Glutamatergic neuron (in vitro differentiated cells): ENCODE results near the gene CBX2. TPM values are rescaled to one million over a fixed set of nuclear protein-coding genes. Genes with fewer than 3 reads are reported as not detected.

Experiments used
- DNase-seq: peaks from one replicate; pipeline ENCODE4 v3.0.0; 2022
- H3K27ac Mint-ChIP-seq: one replicate; pipeline ENCODE4 v1.8.0; 2020; ENCODE audit warnings: mild to moderate bottlenecking, mixed read lengths, inconsistent platforms; ENCODE audit not compliant: unreplicated experiment
- H3K27me3 Mint-ChIP-seq: one replicate; pipeline ENCODE4 v1.8.0; 2020; ENCODE audit warnings: mild to moderate bottlenecking, moderate library complexity, mixed read lengths, inconsistent platforms; ENCODE audit not compliant: unreplicated experiment
- H3K36me3 Mint-ChIP-seq: one replicate; pipeline ENCODE4 v1.8.0; 2020; ENCODE audit warnings: mild to moderate bottlenecking, mixed read lengths, inconsistent platforms; ENCODE audit not compliant: unreplicated experiment
- H3K4me1 Mint-ChIP-seq: one replicate; pipeline ENCODE4 v1.8.0; 2020; ENCODE audit warnings: mild to moderate bottlenecking, low read depth, mixed read lengths, inconsistent platforms; ENCODE audit not compliant: unreplicated experiment
- H3K4me3 Mint-ChIP-seq: one replicate; pipeline ENCODE4 v1.8.0; 2020; ENCODE audit warnings: mild to moderate bottlenecking, mixed read lengths, inconsistent platforms; ENCODE audit not compliant: unreplicated experiment
- H3K9me3 Mint-ChIP-seq: one replicate; pipeline ENCODE4 v1.8.0; 2020; ENCODE audit warnings: mild to moderate bottlenecking, moderate library complexity, mixed read lengths, inconsistent platforms; ENCODE audit not compliant: unreplicated experiment
- total RNA-seq: library from RNA; stranded (reverse); fragmentation: NEBNext Ultra II Directional; extraction: Animal tissue kit (Norgen Biotek cat#: 25700); gene quantifications from one replicate; pipeline ENCODE4 v1.2.1, GENCODE V29; 2021; ENCODE audit not compliant: unreplicated experiment
- TF ChIP-seq, protein P1 (sequence below): fragments of 200-600 bp; sonication (generic); IDR thresholded peaks from one replicate; pipeline ENCODE4 v1.5.0; 2021; ENCODE audit not compliant: partially characterized antibody, unreplicated experiment

Gene CBX2
- total RNA-seq, 1 donor from 2014 or later, result 78.8 TPM

DNA sequence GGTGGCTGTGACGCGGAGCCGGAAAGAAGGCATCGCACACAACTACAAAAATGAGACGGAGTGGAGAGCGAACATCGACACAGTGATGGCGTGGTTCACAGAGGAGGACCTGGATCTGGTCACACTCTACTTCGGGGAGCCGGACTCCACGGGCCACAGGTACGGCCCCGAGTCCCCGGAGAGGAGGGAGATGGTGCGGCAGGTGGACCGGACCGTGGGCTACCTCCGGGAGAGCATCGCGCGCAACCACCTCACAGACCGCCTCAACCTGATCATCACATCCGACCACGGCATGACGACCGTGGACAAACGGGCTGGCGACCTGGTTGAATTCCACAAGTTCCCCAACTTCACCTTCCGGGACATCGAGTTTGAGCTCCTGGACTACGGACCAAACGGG, 42.9 kb upstream of the CBX2 start:
- H3K36me3 Mint-ChIP-seq, result no peaks in the 10 kb centered on the region
- no peak overlapping the region for H3K4me3 Mint-ChIP-seq
- DNase-seq, result no peak
- peaks cover 8% of the 10 kb centered on the region for H3K27me3 Mint-ChIP-seq
- no peak overlapping the region for H3K27ac Mint-ChIP-seq
- H3K4me1 Mint-ChIP-seq, result no peaks in the 10 kb centered on the region
- TF ChIP-seq, protein P1, sequence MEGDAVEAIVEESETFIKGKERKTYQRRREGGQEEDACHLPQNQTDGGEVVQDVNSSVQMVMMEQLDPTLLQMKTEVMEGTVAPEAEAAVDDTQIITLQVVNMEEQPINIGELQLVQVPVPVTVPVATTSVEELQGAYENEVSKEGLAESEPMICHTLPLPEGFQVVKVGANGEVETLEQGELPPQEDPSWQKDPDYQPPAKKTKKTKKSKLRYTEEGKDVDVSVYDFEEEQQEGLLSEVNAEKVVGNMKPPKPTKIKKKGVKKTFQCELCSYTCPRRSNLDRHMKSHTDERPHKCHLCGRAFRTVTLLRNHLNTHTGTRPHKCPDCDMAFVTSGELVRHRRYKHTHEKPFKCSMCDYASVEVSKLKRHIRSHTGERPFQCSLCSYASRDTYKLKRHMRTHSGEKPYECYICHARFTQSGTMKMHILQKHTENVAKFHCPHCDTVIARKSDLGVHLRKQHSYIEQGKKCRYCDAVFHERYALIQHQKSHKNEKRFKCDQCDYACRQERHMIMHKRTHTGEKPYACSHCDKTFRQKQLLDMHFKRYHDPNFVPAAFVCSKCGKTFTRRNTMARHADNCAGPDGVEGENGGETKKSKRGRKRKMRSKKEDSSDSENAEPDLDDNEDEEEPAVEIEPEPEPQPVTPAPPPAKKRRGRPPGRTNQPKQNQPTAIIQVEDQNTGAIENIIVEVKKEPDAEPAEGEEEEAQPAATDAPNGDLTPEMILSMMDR, result no peak
- peaks cover 3% of the 10 kb centered on the region for H3K9me3 Mint-ChIP-seq

GRCh38 chr17:79737046-79737921, 40.7 kb upstream of the CBX2 start:
- no peak for DNase-seq
- H3K9me3 Mint-ChIP-seq, result peaks cover 3% of the 10 kb centered on the region
- H3K27ac Mint-ChIP-seq, result no peak overlapping the region
- TF ChIP-seq, protein P1, result no peak
- peaks cover 10% of the 10 kb centered on the region for H3K27me3 Mint-ChIP-seq
- H3K4me1 Mint-ChIP-seq, result peaks cover 1% of the 10 kb centered on the region
- H3K4me3 Mint-ChIP-seq, result no peak overlapping the region
- no peaks in the 10 kb centered on the region for H3K36me3 Mint-ChIP-seq

DNA sequence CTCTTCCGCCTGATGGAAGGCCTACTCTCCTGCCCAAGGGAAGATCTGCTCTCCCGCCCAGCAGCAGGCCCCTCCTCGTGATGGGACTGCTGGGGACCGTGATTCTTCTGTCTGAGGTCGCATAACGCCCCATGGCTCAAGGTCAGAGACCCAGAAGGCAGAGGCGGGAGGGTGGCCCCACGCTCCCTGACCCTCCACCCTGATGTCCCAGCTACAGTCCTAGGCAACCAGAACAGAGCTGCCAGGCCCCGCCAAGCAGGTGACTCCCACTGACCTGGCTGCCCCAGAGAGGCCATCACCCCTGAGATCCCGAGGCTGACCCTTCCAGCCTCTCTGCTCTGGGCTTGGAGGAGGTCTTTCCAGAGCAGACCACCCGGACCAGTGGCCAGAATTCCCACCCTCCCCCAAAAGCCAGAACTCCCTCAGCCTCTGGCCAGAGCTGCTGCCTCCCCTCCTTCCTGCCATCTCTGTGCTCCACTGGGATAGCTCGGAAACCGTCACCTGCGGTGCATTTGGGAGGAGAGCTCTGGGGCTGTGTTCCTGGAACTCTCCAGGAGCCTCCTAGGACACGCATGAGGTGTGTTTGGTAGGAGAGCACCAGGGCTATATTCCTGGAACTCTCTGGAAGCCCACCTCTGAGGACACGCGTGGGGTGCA, 39.9 kb upstream of the CBX2 start:
- Mint-ChIP-seq H3K27me3 (peaks cover 10% of the 10 kb centered on the region), H3K27ac (no peak overlapping the region), H3K4me1 (peaks cover 1% of the 10 kb centered on the region), H3K4me3 (no peak overlapping the region), H3K9me3 (peaks cover 3% of the 10 kb centered on the region), H3K36me3 (no peaks in the 10 kb centered on the region)
- DNase-seq, result no peak
- TF ChIP-seq, protein P1, result no peak

DNA sequence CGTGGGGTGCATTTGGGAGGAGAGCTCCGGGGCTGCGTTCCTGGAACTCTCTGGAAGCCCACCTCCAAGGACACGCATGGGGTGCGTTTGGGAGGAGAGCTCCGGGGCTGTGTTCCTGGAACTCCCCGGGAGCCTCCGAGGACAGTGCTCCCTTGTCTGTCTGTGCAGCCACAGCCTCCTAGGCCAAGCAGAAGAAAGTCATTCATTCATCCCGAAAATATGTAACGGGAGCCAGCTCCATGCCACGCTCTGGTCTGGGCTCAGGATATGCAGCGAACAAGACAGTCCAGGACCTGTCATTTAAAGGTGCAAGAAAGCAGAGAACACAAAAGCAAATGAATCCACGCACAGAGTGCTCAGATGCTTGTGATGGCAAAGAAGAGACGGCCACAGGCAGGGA, 39.3 kb upstream of the CBX2 start:
- no peak for DNase-seq
- no peak overlapping the region for H3K4me3 Mint-ChIP-seq
- TF ChIP-seq, protein P1, result no peak
- peaks cover 3% of the 10 kb centered on the region for H3K9me3 Mint-ChIP-seq
- H3K4me1 Mint-ChIP-seq, result peaks cover 1% of the 10 kb centered on the region
- H3K27me3 Mint-ChIP-seq, result peaks cover 7% of the 10 kb centered on the region
- H3K36me3 Mint-ChIP-seq, result no peaks in the 10 kb centered on the region
- H3K27ac Mint-ChIP-seq, result no peak overlapping the region
